GM23248 (cell line): ENCODE data around the gene CTNND2. TPM values are rescaled to one million over a fixed set of nuclear protein-coding genes. Genes with fewer than 3 reads are reported as not detected.

Experiments used
- DNase-seq: peaks from one replicate; pipeline ENCODE4 v3.0.0-alpha.2; 2015
- H2AFZ ChIP-seq: fragments of 200-600 bp; sonication (generic); 2 replicates; pipeline ENCODE4 v1.6.1; 2016; ENCODE audit warnings: antibody characterized with exemption
- H3F3A ChIP-seq: fragments of 200-600 bp; sonication (generic); 2 replicates; pipeline ENCODE4 v1.6.1; 2016; ENCODE audit warnings: mild to moderate bottlenecking, antibody characterized with exemption, mixed run types; ENCODE audit not compliant: insufficient read depth
- H3K27ac ChIP-seq: fragments of 200-600 bp; sonication (generic); 2 replicates; pipeline ENCODE4 v1.5.1; 2016; ENCODE audit warnings: mild to moderate bottlenecking
- H3K27me3 ChIP-seq: fragments of 200-600 bp; sonication (generic); replicated peaks from 2 replicates; pipeline ENCODE4 v1.6.1; 2016; ENCODE audit warnings: mild to moderate bottlenecking; ENCODE audit not compliant: insufficient read depth
- H3K36me3 ChIP-seq: fragments of 200-600 bp; sonication (generic); 2 replicates; pipeline ENCODE4 v1.6.1; 2016; ENCODE audit warnings: low read depth, mild to moderate bottlenecking
- H3K4me1 ChIP-seq: fragments of 200-600 bp; sonication (generic); 2 replicates; pipeline ENCODE4 v1.6.1; 2016; ENCODE audit warnings: mild to moderate bottlenecking; ENCODE audit not compliant: insufficient read depth
- H3K4me2 ChIP-seq: fragments of 200-600 bp; sonication (generic); one replicate; pipeline ENCODE4 v1.6.1; 2016; ENCODE audit warnings: mild to moderate bottlenecking; ENCODE audit not compliant: unreplicated experiment
- H3K4me3 ChIP-seq: fragments of 200-600 bp; sonication (generic); 2 replicates; pipeline ENCODE4 v1.5.1; 2016; ENCODE audit warnings: mild to moderate bottlenecking
- H3K79me2 ChIP-seq: fragments of 200-600 bp; sonication (generic); 2 replicates; pipeline ENCODE4 v1.6.1; 2016; ENCODE audit warnings: mild to moderate bottlenecking; ENCODE audit not compliant: insufficient read depth
- H3K9ac ChIP-seq: fragments of 200-600 bp; sonication (generic); 2 replicates; pipeline ENCODE4 v1.6.1; 2016; ENCODE audit warnings: mild to moderate bottlenecking
- H3K9me2 ChIP-seq: fragments of 200-600 bp; sonication (generic); 2 replicates; pipeline ENCODE4 v1.6.1; 2016; ENCODE audit warnings: mixed run types, mild to moderate bottlenecking, moderate library complexity; ENCODE audit not compliant: insufficient read depth
- H3K9me3 ChIP-seq: fragments of 200-600 bp; sonication (generic); one replicate; pipeline ENCODE4 v1.6.1; 2017; ENCODE audit warnings: low read depth
- H4K20me1 ChIP-seq: fragments of 200-600 bp; sonication (generic); 2 replicates; pipeline ENCODE4 v1.6.0; 2016; ENCODE audit not compliant: insufficient read depth
- EZH2 ChIP-seq: fragments of 200-600 bp; sonication (generic); IDR thresholded peaks from 2 replicates; pipeline ENCODE4 v1.6.1; 2018; ENCODE audit warnings: antibody characterized with exemption, mild to moderate bottlenecking; ENCODE audit not compliant: insufficient read depth, poor library complexity, severe bottlenecking
- EZH2phosphoT487 ChIP-seq: fragments of 200-600 bp; sonication (generic); IDR thresholded peaks from 2 replicates; pipeline ENCODE4 v1.6.1; 2018; ENCODE audit warnings: antibody characterized with exemption, moderate library complexity, mild to moderate bottlenecking, low read depth; ENCODE audit not compliant: insufficient read depth
- WGBS, 2 experiments: methylation state at CpG; one replicate each; pipeline ENCODE4 v1.1.6; 2015 to 2017; ENCODE audit warnings: low lambda C conversion rate in 2 of 2, low coverage in 1 of 2; ENCODE audit errors: missing lambda C conversion rate in 2 of 2; 5-methylcytosine and 5-hydroxymethylcytosine counted together
- in situ Hi-C: fragments of 300-500 bp; cut with MboI; formaldehyde crosslinking; loops from 2 replicates; pipeline ENCODE4 v1.15.0; 2020
- polyA plus RNA-seq: library from polyadenylated mRNA; unstranded; fragments of >200 nt; fragmentation: Nextera tagmentation; extraction: Ambion mirVana; gene quantifications from 2 replicates; pipeline ENCODE4 v1.2.1, GENCODE V29; 2016
- total RNA-seq: library from RNA; depleted of rRNA; stranded (reverse); fragments of >200 nt; shearing (Covaris generic); gene quantifications from 2 replicates; pipeline ENCODE4 v1.2.3, GENCODE V29; 2014

The CTNND2 gene
- total and polyA plus RNA-seq, 2 experiments from 2014 or later: not detected

DNA sequence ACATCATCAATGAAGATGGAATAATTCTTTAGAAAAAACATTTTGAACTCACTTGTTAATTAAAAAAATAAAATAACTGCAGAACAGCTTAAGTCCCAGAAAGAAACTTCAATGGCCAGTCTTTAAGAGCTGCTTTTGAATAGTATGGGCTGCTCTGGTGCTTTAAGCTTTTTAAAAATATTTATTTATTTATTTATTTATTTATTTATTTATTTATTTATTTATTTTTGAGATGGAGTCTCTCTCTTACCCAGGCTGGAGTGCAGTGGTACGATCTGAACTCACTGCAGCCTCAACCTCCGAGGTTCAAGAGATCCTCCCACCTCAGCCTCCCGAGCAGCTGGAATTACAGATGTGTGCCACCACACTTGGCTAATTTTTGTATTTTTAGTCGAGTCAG is 626.9 kb downstream of the CTNND2 start:
- no peaks in the 10 kb centered on the region for H3K4me1 ChIP-seq
- no peak overlapping the region for H2AFZ ChIP-seq
- no peaks in the 10 kb centered on the region for H3K36me3 ChIP-seq
- in situ Hi-C loops: no loop called here
- TF ChIP-seq EZH2 (no peak), EZH2phosphoT487 (no peak)
- no peak overlapping the region for H3K4me3 ChIP-seq
- no peaks in the 10 kb centered on the region for H3K79me2 ChIP-seq
- no peaks in the 10 kb centered on the region for H3K27me3 ChIP-seq
- WGBS, 2 experiments: 22 to 30% methylated on average over 4 of the region's 4 CpGs
- H3F3A ChIP-seq: no peaks in the 10 kb centered on the region
- no peaks in the 10 kb centered on the region for H3K9me2 ChIP-seq
- no peak for DNase-seq
- no peak overlapping the region for H3K4me2 ChIP-seq
- H4K20me1 ChIP-seq: no peaks in the 10 kb centered on the region
- H3K9ac ChIP-seq: no peak overlapping the region
- no peaks in the 10 kb centered on the region for H3K9me3 ChIP-seq
- H3K27ac ChIP-seq: no peak overlapping the region

DNA sequence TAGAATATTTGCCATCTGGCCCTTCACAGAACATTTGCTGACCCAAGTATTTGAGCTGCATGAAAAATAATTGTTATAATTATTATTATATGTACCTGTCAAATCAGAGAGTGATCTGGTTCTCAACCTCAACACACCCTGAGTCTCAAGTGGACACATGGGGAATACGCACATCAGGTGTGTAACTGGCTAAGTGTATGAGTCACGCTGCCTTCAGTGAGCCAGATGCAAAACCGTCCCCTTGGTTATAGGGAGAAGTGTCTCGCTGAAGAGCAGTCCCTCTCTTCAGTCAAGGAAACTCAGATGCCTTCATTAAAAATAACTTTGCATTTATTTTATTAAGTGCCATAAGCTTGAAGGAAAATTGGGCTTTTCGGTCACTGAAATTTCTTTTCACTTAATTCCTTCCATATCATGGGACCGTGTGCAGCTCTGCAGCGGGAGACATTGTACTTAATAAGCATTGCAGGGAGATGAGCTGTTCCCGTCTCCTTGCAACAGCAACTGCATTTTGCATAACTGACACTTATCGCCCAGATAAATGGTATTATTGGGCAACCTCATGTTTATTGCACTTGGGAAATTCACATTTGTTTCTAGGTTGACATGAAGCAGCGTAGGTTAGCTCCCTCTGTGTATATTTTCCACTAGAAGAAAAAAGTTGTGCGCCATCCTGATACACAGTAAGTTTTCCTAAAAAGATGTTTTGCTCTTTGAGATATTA is 630.9 kb downstream of the CTNND2 start:
- Histone ChIP-seq H3K27ac (no peak overlapping the region), H3K4me1 (no peaks in the 10 kb centered on the region), H3F3A (no peaks in the 10 kb centered on the region), H3K27me3 (no peaks in the 10 kb centered on the region), H3K4me2 (no peak overlapping the region), H3K9me3 (no peaks in the 10 kb centered on the region), H3K4me3 (no peak overlapping the region), H3K36me3 (no peaks in the 10 kb centered on the region), H3K9me2 (no peaks in the 10 kb centered on the region), H2AFZ (no peak overlapping the region), H3K9ac (no peak overlapping the region), H4K20me1 (no peaks in the 10 kb centered on the region), H3K79me2 (no peaks in the 10 kb centered on the region)
- TF ChIP-seq EZH2phosphoT487 (no peak), EZH2 (no peak)
- in situ Hi-C loops: no loop called here
- WGBS, 2 experiments: 43 to 44% methylated on average over 11 of the region's 11 CpGs
- DNase-seq: peak; percentile 13

DNA sequence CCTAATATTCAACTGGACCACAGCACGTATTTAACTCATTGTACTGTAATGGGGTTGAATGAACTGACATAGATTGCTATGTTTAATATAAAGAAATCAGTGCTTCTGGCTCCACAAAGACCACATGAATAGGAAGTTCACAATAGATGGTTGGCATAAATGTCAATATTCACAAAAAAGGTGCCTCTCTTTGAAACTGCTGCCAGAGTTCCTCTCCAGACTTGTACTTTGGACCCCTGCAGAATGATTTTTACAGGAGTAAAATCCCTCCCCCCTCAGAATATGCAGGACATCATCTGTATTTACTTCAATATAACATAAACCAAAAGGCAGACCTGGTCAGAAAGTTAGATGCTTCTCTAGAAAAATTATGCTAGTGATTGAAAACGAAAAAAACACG is 634.7 kb downstream of the CTNND2 start:
- H3K4me3 ChIP-seq: no peak overlapping the region
- in situ Hi-C loops: no loop called here
- H3K9me2 ChIP-seq: no peaks in the 10 kb centered on the region
- no peak overlapping the region for H2AFZ ChIP-seq
- no peak overlapping the region for H3K9ac ChIP-seq
- no peak for DNase-seq
- no peaks in the 10 kb centered on the region for H3K4me1 ChIP-seq
- no peak overlapping the region for H3K27ac ChIP-seq
- no peaks in the 10 kb centered on the region for H3K79me2 ChIP-seq
- H3F3A ChIP-seq: no peaks in the 10 kb centered on the region
- TF ChIP-seq EZH2phosphoT487: no peak
- no peak for TF ChIP-seq EZH2
- 31 to 34% methylated on average over 3 of the region's 3 CpGs for WGBS, 2 experiments
- no peak overlapping the region for H3K4me2 ChIP-seq
- no peaks in the 10 kb centered on the region for H4K20me1 ChIP-seq
- H3K9me3 ChIP-seq: no peaks in the 10 kb centered on the region
- no peaks in the 10 kb centered on the region for H3K27me3 ChIP-seq
- no peaks in the 10 kb centered on the region for H3K36me3 ChIP-seq

DNA sequence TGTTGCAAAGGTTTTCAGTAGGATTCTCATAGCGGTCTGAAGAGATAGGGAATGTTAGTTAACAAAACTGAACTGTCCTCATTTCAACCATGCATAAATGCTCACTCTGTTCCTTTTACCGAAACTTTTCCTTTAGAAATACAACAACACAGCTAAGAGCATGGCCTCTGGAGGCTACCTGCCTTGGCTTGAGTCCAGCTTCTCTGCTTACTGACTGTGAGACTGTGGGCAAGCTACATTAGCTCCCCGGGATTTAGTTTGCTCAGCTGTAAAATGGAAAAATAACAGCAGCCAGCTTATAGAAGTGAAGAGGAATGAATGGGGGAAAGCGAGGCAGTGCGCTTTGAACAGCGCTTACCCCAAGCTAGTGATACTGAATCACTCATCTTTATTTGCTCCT is 635.4 kb downstream of the CTNND2 start:
- TF ChIP-seq EZH2 (no peak), EZH2phosphoT487 (no peak)
- Histone ChIP-seq H3K79me2 (no peaks in the 10 kb centered on the region), H3K27me3 (no peaks in the 10 kb centered on the region), H3K4me2 (no peak overlapping the region), H2AFZ (no peak overlapping the region), H3F3A (no peaks in the 10 kb centered on the region), H3K27ac (no peak overlapping the region), H3K9me3 (no peaks in the 10 kb centered on the region), H3K4me3 (no peak overlapping the region), H3K4me1 (no peaks in the 10 kb centered on the region), H3K9ac (no peak overlapping the region), H4K20me1 (no peaks in the 10 kb centered on the region), H3K36me3 (no peaks in the 10 kb centered on the region), H3K9me2 (no peaks in the 10 kb centered on the region)
- WGBS, 2 experiments: 50 to 53% methylated on average over 6 of the region's 6 CpGs
- DNase-seq: no peak
- in situ Hi-C loops: no loop called here

DNA sequence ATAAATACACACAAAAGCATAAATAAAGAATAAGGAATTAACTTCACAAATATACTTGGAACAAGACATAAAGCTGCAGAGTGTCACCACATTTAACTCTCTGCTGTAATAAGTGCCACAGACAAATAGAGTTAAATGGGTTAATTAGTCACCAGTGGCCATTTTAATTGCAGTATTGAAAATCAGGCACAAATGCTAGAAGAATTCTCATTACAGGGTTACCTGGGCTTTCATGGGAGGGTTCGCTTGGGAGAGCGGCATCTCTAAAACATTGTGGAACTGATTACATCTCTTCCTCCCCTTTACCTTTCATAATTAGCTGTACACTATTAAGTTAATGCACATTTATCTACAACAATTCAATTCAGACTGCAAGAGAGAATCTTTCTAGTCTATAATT is 637.9 kb downstream of the CTNND2 start:
- TF ChIP-seq EZH2 (no peak), EZH2phosphoT487 (no peak)
- H3F3A ChIP-seq: no peaks in the 10 kb centered on the region
- no peak overlapping the region for H3K9ac ChIP-seq
- H3K79me2 ChIP-seq: no peaks in the 10 kb centered on the region
- H3K27me3 ChIP-seq: no peaks in the 10 kb centered on the region
- H3K36me3 ChIP-seq: no peaks in the 10 kb centered on the region
- 72 to 76% methylated on average over 2 of the region's 2 CpGs for whole genome bisulfite sequencing, 2 experiments
- H3K9me2 ChIP-seq: no peaks in the 10 kb centered on the region
- in situ Hi-C loops: no loop called here
- no peaks in the 10 kb centered on the region for H4K20me1 ChIP-seq
- no peak overlapping the region for H3K27ac ChIP-seq
- no peak for DNase-seq
- no peaks in the 10 kb centered on the region for H3K4me1 ChIP-seq
- H3K9me3 ChIP-seq: no peaks in the 10 kb centered on the region
- H3K4me3 ChIP-seq: no peak overlapping the region
- no peak overlapping the region for H3K4me2 ChIP-seq
- H2AFZ ChIP-seq: no peak overlapping the region
